Psoas muscle (tissue), 8 donors: ENCODE data around the gene HAP1. TPM values are rescaled to one million over a fixed set of nuclear protein-coding genes. Genes with fewer than 3 reads are reported as not detected.

Source experiments
- ATAC-seq, 4 donors: fragments of 200-7000 bp; cut with Tn5 transposase; one replicate each; pipeline ENCODE4 v1.9.1; 2020; ENCODE audit warnings: moderate library complexity in 3 of 4, mild to moderate bottlenecking in 2 of 4
- DNase-seq, 2 donors: peaks; one replicate each; pipeline ENCODE4 v3.0.0-alpha.2; 2020
- H3K27ac ChIP-seq: fragments of 200-600 bp; one replicate; pipeline ENCODE4 v1.8.0; 2022
- H3K27me3 ChIP-seq, 3 donors: fragments of 200-600 bp in 1 of 3; one replicate each; pipeline versions ENCODE4 v1.6.1 to v1.8.0; 2013 to 2022; ENCODE audit warnings: low read length in 2 of 3, mild to moderate bottlenecking in 2 of 3, moderate library complexity in 1 of 3; ENCODE audit not compliant: insufficient read depth in 3 of 3
- H3K36me3 ChIP-seq, 2 donors: fragments of 200-600 bp in 1 of 2; one replicate each; pipeline versions ENCODE4 v1.6.1 to v1.8.0; 2013 to 2022; ENCODE audit warnings: low read depth in 1 of 2, mild to moderate bottlenecking in 1 of 2, moderate library complexity in 1 of 2; ENCODE audit not compliant: insufficient read depth in 1 of 2
- H3K4me1 ChIP-seq: fragments of 200-600 bp; one replicate; pipeline ENCODE4 v1.8.0; 2022
- H3K4me3 ChIP-seq: fragments of 200-600 bp; one replicate; pipeline ENCODE4 v1.8.0; 2022; ENCODE audit warnings: mild to moderate bottlenecking
- H3K9me3 ChIP-seq: fragments of 200-600 bp; one replicate; pipeline ENCODE4 v1.8.0; 2022
- WGBS, 3 donors: extraction: QIAGEN DNeasy Blood & Tissue Kit; methylation state at CpG; one replicate each; pipeline versions ENCODE4 v1.1.6 to v1.1.7; 2013; 5-methylcytosine and 5-hydroxymethylcytosine counted together
- intact Hi-C, 2 donors: fragments of 100-400 bp; cut with DNase I; formaldehyde crosslinking; loops; one replicate each; pipeline versions ENCODE4 v1.11.0 to v1.14.2; 2022
- polyA plus RNA-seq, 3 donors: library from polyadenylated mRNA; stranded (reverse); fragments of 200-250 nt; gene quantifications; one replicate each; pipeline ENCODE4 v1.2.3, GENCODE V29; 2013
- total RNA-seq, 4 donors: library from RNA; stranded (reverse); fragmentation: NEBNext Ultra II Directional in 2 of 4; extraction: Animal tissue kit (Norgen Biotek cat#: 25700) in 2 of 4; gene quantifications; one replicate each; pipeline versions ENCODE4 v1.2.1 to v1.2.4, GENCODE V29; 2021 to 2023
- TF ChIP-seq, protein P1 (sequence below): fragments of 200-600 bp; IDR thresholded peaks from one replicate; pipeline ENCODE4 v1.8.0; 2022; ENCODE audit warnings: antibody characterized with exemption
- donor health status: healthy with polysubstance abuse.
- donor health status: DM: no; HTN: no; CAD: no; lungs with moderate emphysema.
- donor health status: Bipolar disorder and iron deficiency.
- donor health status: healthy.
- donor health status: DM: yes; HTN: yes; CAD: no.
- donor health status: DM: no; HTN: no; CAD: no.
- donor health status: DM: no; HTN: no; CAD: no.
- donor health status: DM: yes; HTN: yes; CAD: no.

The HAP1 gene
- total and polyA plus RNA-seq, 7 donors: under 0.01 to 0.14 (median 0.03) TPM; not detected in 2

DNA sequence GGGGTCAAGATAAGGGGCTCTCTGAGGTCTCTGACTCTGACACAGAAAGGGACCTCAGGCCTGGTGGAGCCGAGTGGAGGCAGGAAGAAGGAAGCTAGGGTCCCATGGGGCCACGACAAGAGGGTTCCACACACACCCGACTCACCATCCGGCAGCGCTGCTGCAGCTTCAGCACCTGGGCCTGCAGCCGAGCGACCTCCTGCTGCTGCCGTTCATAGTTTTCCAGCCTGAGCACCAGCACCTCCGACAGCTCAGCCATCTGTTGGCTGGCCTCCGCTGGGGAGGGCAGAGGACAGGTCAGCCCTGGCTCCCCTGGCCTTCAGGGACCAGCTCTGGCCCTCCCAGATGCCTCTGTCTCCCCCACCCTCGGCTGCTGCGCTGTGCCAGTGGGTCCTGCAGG lies 6.4 kb downstream of the HAP1 start:
- no peak for ATAC-seq
- WGBS, 3 donors: 67 to 74% (median 70%) methylated on average over 12 of the region's 12 CpGs
- intact Hi-C loops: no loop called here
- H3K36me3 ChIP-seq: no peaks in the 10 kb centered on the region
- TF ChIP-seq, protein P1, sequence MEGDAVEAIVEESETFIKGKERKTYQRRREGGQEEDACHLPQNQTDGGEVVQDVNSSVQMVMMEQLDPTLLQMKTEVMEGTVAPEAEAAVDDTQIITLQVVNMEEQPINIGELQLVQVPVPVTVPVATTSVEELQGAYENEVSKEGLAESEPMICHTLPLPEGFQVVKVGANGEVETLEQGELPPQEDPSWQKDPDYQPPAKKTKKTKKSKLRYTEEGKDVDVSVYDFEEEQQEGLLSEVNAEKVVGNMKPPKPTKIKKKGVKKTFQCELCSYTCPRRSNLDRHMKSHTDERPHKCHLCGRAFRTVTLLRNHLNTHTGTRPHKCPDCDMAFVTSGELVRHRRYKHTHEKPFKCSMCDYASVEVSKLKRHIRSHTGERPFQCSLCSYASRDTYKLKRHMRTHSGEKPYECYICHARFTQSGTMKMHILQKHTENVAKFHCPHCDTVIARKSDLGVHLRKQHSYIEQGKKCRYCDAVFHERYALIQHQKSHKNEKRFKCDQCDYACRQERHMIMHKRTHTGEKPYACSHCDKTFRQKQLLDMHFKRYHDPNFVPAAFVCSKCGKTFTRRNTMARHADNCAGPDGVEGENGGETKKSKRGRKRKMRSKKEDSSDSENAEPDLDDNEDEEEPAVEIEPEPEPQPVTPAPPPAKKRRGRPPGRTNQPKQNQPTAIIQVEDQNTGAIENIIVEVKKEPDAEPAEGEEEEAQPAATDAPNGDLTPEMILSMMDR: no peak
- no peaks in the 10 kb centered on the region for H3K4me1 ChIP-seq
- H3K27ac ChIP-seq: no peak overlapping the region
- H3K9me3 ChIP-seq: no peaks in the 10 kb centered on the region
- peaks cover 0 to 11% (median 0%) of the 10 kb centered on the region in 3 donors for H3K27me3 ChIP-seq
- DNase-seq: no peak
- no peak overlapping the region for H3K4me3 ChIP-seq

DNA sequence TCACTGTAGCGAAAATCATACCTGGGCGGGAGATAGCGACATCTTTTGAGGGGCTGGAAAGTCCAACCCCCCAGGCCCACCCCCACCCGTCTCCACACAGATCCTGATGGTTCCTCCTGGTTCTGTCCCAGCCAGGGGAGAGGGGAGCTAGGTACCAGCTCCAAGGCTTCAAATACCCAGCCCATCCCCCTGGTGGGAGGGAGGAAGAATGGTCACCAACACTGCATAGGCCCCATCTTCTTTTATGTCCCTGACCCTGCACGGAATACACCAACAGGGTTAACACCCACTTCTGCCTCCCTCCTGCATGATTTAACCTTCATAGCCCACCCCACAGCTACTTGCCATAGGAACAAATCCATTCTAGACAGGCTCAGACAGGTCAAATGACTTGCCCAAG lies 9.3 kb downstream of the HAP1 start:
- no peaks in the 10 kb centered on the region for H3K36me3 ChIP-seq
- TF ChIP-seq, protein P1: no peak
- ATAC-seq (no peak), DNase-seq (no peak)
- H3K9me3 ChIP-seq: no peaks in the 10 kb centered on the region
- no peak overlapping the region for H3K4me3 ChIP-seq
- intact Hi-C loops: no loop called here
- no peak overlapping the region for H3K27ac ChIP-seq
- H3K4me1 ChIP-seq: no peaks in the 10 kb centered on the region
- WGBS, 3 donors: 81 to 83% (median 83%) methylated on average over 5 of the region's 5 CpGs
- no peaks in the 10 kb centered on the region for H3K27me3 ChIP-seq

DNA sequence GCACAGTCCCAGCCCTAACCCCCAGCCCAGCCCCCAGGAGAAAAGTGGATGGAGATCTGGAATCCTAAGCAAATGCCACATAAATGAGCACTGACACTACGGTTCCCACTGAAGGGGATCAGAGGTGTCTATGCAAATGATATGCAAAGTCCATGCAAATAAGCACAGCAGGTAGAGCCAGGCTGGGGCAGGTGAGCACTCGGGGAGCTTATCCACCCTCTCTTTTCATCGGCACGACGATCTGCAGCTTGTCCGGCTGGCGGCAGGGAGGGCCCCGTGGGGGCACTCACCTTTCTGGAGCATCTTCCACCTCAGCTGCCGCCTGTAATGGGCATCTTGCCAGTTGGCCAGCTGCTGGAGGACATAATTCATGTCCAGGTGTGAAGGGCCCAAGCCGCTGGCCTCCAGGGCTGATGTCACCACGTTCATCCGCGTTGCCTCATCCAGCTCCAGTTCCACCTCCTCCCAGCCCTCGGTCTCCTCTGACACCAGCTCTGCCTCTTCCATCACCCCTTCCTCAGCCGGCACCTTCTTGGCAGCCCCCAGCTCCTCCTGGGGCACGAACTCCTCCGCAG lies 9.9 kb downstream of the HAP1 start:
- ATAC-seq (no peak), DNase-seq (no peak)
- intact Hi-C loops: no loop called here
- 56 to 60% (median 59%) methylated on average over 16 to 17 of the region's 17 CpGs for WGBS, 3 donors
- Histone ChIP-seq H3K4me3 (no peak overlapping the region), H3K9me3 (no peaks in the 10 kb centered on the region), H3K27me3 (no peaks in the 10 kb centered on the region), H3K27ac (no peak overlapping the region), H3K4me1 (no peaks in the 10 kb centered on the region), H3K36me3 (no peaks in the 10 kb centered on the region)
- TF ChIP-seq, protein P1: no peak

DNA sequence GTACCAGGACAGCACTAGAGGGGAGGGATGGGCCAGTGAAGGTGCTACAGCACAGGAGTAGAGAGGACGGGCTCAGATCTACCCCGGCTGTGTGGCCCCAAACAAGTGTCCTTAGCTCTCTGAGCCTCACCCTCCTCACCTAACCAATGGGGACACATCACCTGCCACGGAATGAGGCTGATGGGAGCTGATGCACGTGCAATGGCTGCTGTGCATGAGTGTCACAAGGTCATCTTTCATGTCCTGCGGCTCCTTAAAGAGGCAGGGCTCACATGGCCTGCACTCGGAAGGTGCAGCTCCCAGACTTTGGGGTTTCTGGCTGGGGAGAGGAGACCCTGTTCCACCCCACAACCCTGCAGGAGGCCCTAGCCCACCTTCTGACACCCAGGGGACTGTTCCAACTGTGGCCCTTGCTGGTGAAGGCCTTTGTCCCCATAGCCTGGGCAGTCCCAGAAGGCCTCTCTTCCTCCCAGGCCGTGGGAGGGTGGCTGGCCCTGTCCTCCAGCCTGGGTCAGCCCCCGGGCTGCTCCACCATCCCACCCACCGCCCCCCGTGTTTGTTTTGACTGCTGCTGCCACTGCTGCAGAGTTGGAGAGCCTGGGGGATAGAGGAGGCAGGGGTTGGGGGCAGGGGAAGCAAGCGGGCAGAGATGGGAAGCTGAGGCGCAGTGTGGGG lies 10.5 kb downstream of the HAP1 start:
- no peak overlapping the region for H3K27ac ChIP-seq

More for the DNA sequence above, 10.5 kb downstream of the HAP1 start:
- TF ChIP-seq, protein P1: no peak
- Histone ChIP-seq H3K4me3 (no peak overlapping the region), H3K27me3 (no peaks in the 10 kb centered on the region), H3K36me3 (no peaks in the 10 kb centered on the region), H3K4me1 (no peaks in the 10 kb centered on the region), H3K9me3 (no peaks in the 10 kb centered on the region)
- WGBS, 3 donors: 77 to 82% (median 78%) methylated on average over 11 to 12 of the region's 12 CpGs
- intact Hi-C loops: no loop called here
- ATAC-seq (no peak), DNase-seq (no peak)
